ENCODE measurements around the gene HOXA3. TPM values are rescaled to one million over a fixed set of nuclear protein-coding genes. Genes with fewer than 3 reads are reported as not detected.

The HOXA3 gene
- polyA plus RNA-seq, 1 donor (not counting 4 experiments of a cell fraction or from before 2014, with no cell fraction given) = 0.58 TPM

GRCh38 chr7:27117887-27118491, 34.4 kb downstream of the HOXA3 start:
- H3K4me2 ChIP-seq (ENCODE audit: control insufficient read depth, extremely low read depth, insufficient read depth, low read depth, low read length) = no peak overlapping the region
- no peak overlapping the region for H2AFZ ChIP-seq (ENCODE audit: control insufficient read depth, low read length)
- dilution Hi-C loops (cut with MboI; ENCODE audit: extremely low pct_ligation_motif_present, low sequenced_read_pairs) = no loop called here
- peaks cover 5 to 6% of the 10 kb centered on the region in 2 experiments for H3K36me3 ChIP-seq (ENCODE audit: control insufficient read depth in 2 of 2, extremely low read depth in 1 of 2, insufficient read depth in 2 of 2, low read length in 2 of 2)
- H3K9me1 ChIP-seq (ENCODE audit: control insufficient read depth, extremely low read depth, insufficient read depth, low read length) = no peaks in the 10 kb centered on the region
- no peaks in the 10 kb centered on the region for H3K27me3 ChIP-seq (ENCODE audit: control insufficient read depth, extremely low read depth, insufficient read depth, low read length)
- H3K4me3 ChIP-seq (ENCODE audit: control insufficient read depth in 2 of 3, extremely low read depth in 1 of 3, insufficient read depth in 2 of 3, low read depth in 1 of 3, low read length in 3 of 3) = no peak overlapping the region
- no peak overlapping the region for H3K27ac ChIP-seq (ENCODE audit: control insufficient read depth, insufficient read depth, low read length)
- peaks cover 7% of the 10 kb centered on the region for H3K4me1 ChIP-seq (ENCODE audit: control insufficient read depth, extremely low read depth, insufficient read depth, low read length)
- H4K20me1 ChIP-seq (ENCODE audit: control insufficient read depth, extremely low read depth, insufficient read depth, low read length) = no peaks in the 10 kb centered on the region
- H3K79me2 ChIP-seq (ENCODE audit: control insufficient read depth, insufficient read depth, low read length) = peaks cover 20% of the 10 kb centered on the region
- no peak overlapping the region for H3K9ac ChIP-seq (ENCODE audit: control insufficient read depth, extremely low read depth, insufficient read depth, low read length)
- DNase-seq (ENCODE audit: low read depth, low spot score) = no peak
- H3K9me3 ChIP-seq (ENCODE audit: control insufficient read depth, low read depth, low read length) = no peaks in the 10 kb centered on the region
- FAIRE-seq = no peak
- TF ChIP-seq CTCF (optimal IDR thresholded peaks at IDR 0.05 in 1 of 3, IDR thresholded peaks at IDR 0.05 in 1 of 3, conservative IDR thresholded peaks at IDR 0.05 in 1 of 3; ENCODE audit: extremely low read depth in 1 of 3, insufficient read depth in 2 of 3, low read length in 3 of 3) = no peak

DNA sequence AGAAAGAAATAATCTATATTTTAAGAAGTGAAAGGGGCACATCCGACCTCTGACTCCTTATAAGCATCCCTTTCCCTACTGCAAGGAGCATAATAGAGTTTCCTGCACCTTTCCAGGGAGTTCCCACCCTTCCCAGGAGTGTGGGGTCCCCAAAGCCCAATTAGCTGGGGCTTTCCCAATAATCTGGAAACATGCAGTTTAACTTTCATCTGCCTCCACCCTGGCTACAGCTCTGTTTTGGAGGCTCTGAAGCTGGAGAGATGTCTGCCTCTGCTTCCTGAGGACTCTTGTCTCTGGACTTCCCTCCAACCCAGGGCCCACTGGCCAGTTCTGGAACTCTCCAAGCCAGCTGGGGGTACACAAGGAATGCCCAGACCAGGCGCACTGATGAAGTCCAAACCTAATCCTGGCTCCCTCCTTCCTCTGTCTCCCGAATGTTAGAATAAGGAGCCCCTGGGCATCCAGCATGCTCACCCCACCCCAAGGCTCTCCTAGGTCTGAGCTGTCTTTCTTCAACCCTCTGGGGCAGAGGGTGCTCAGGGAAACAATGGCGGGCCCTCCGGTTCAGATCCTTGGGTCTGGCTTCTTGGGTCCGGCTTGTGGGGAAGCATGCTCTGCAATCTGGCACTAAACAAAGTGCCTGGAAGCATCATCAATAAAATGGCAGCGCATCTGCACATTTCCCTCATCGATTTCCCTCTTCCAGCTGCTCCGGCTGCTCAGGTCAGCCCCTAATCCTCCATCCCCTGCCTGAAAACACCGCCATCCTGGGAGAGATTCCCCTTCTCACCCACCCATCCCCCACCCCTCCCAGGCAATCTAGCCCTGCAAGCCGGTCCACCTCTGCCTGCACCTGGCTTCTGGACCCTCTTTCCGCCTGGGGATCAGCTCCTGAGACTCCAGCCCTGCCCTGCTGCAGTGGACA, 35.2 kb downstream of the HOXA3 start:
- FAIRE-seq (no peak), DNase-seq (ENCODE audit: low read depth, low spot score) (no peak)
- Histone ChIP-seq H3K9me3 (ENCODE audit: control insufficient read depth, low read depth, low read length) (no peaks in the 10 kb centered on the region), H2AFZ (ENCODE audit: control insufficient read depth, low read length) (no peak overlapping the region), H3K4me1 (ENCODE audit: control insufficient read depth, extremely low read depth, insufficient read depth, low read length) (peaks cover 15% of the 10 kb centered on the region), H3K4me2 (ENCODE audit: control insufficient read depth, extremely low read depth, insufficient read depth, low read depth, low read length) (peak overlapping the region; percentile 68), H3K9me1 (ENCODE audit: control insufficient read depth, extremely low read depth, insufficient read depth, low read length) (no peaks in the 10 kb centered on the region), H3K9ac (ENCODE audit: control insufficient read depth, extremely low read depth, insufficient read depth, low read length) (peak overlapping the region; percentile 39), H3K27ac (ENCODE audit: control insufficient read depth, insufficient read depth, low read length) (no peak overlapping the region), H3K36me3 (ENCODE audit: control insufficient read depth in 2 of 2, extremely low read depth in 1 of 2, insufficient read depth in 2 of 2, low read length in 2 of 2) (peaks cover 5 to 6% of the 10 kb centered on the region in 2 experiments), H3K79me2 (ENCODE audit: control insufficient read depth, insufficient read depth, low read length) (peaks cover 28% of the 10 kb centered on the region), H3K4me3 (ENCODE audit: control insufficient read depth in 2 of 3, extremely low read depth in 1 of 3, insufficient read depth in 2 of 3, low read depth in 1 of 3, low read length in 3 of 3) (peak overlapping the region in 1 of 3 experiments; percentile 24), H3K27me3 (ENCODE audit: control insufficient read depth, extremely low read depth, insufficient read depth, low read length) (no peaks in the 10 kb centered on the region), H4K20me1 (ENCODE audit: control insufficient read depth, extremely low read depth, insufficient read depth, low read length) (no peaks in the 10 kb centered on the region)
- dilution Hi-C loops (cut with MboI; ENCODE audit: extremely low pct_ligation_motif_present, low sequenced_read_pairs) = no loop called here
- no peak for TF ChIP-seq CTCF (optimal IDR thresholded peaks at IDR 0.05 in 1 of 3, IDR thresholded peaks at IDR 0.05 in 1 of 3, conservative IDR thresholded peaks at IDR 0.05 in 1 of 3; ENCODE audit: extremely low read depth in 1 of 3, insufficient read depth in 2 of 3, low read length in 3 of 3)
- no peak for TF ChIP-seq EZH2 (IDR thresholded peaks at IDR 0.05; ENCODE audit: low read length)

All from keratinocyte (primary cell).